ENCODE results near the gene CLTA.

Gene CLTA

DNA sequence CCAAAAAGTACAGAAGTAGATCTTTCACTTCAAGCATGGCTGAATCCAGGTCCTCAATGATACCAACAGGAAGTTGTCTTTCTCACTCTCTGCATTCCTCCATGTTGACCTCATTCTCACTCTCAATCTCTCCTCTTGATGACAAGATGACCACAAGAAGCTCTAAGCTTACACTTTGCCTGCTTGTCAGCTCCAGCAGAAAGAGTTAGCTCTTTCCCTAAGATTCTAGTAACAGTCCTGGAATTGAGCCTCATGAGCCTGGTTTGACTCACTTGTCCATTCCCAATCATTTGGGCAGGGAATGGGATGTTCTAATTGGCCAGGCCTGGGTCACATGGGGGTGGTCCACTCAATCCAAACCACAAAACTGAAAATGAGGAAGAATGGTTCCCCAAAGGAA lies 3.3 kb upstream of the CLTA start:
- no peaks in the 10 kb centered on the region for H3K27me3 ChIP-seq (ENCODE audit: control insufficient read depth, insufficient read depth, low read length)
- no peaks in the 10 kb centered on the region for H3K4me1 ChIP-seq (ENCODE audit: control insufficient read depth, insufficient read depth, low read length)
- no peak for DNase-seq (ENCODE audit: low read depth, low spot score)
- no peak overlapping the region for H3K27ac ChIP-seq (ENCODE audit: low read length)
- no peaks in the 10 kb centered on the region for H3K9me3 ChIP-seq (ENCODE audit: control insufficient read depth, insufficient read depth, low read length)
- no peaks in the 10 kb centered on the region for H3K36me3 ChIP-seq (ENCODE audit: control insufficient read depth, insufficient read depth, low read length)
- H3K4me3 ChIP-seq (ENCODE audit: low read length) = no peak overlapping the region

- no peaks in the 10 kb centered on the region for H3K9me3 ChIP-seq (ENCODE audit: control insufficient read depth, insufficient read depth, low read length)
- H3K4me3 ChIP-seq (ENCODE audit: low read length) = no peak overlapping the region
- H3K36me3 ChIP-seq (ENCODE audit: control insufficient read depth, insufficient read depth, low read length) = no peaks in the 10 kb centered on the region
- no peaks in the 10 kb centered on the region for H3K4me1 ChIP-seq (ENCODE audit: control insufficient read depth, insufficient read depth, low read length)
- H3K27ac ChIP-seq (ENCODE audit: low read length) = no peak overlapping the region
- no CpG with 5 or more reads among the region's 5 CpGs for WGBS (ENCODE audit: insufficient coverage, insufficient read length)
- no peaks in the 10 kb centered on the region for H3K27me3 ChIP-seq (ENCODE audit: control insufficient read depth, insufficient read depth, low read length)
- DNase-seq (ENCODE audit: low read depth, low spot score) = no peak
These were observed 2.5 kb upstream of the CLTA start for GRCh38 chr9:36188212-36188611.

DNA sequence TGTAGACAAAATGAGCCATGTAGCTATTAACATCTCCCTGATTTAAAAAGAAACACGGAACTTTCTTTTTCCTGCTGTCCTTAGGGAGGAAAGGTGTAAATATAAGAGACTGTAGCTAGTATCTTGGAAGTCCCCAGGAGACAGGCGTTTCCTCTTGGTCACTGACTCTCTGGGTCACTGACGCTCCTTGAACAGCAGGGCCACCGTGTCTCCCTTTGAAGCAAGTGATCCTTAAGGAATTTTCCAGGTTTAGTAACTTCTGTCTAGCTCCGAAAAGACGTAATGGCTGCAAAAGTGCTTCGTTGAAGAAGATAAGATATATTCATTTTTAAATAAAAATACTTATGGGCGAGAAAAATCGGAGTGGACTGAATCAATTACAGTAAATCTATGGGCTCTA lies 745 bp upstream of the CLTA start:
- H3K27me3 ChIP-seq (ENCODE audit: control insufficient read depth, insufficient read depth, low read length) = no peaks in the 10 kb centered on the region
- no CpG with 5 or more reads among the region's 9 CpGs for WGBS (ENCODE audit: insufficient coverage, insufficient read length)
- peak overlapping the region; percentile 4; the same call in 1 of the 2 replicates for H3K4me3 ChIP-seq (ENCODE audit: low read length)
- no peak overlapping the region for H3K27ac ChIP-seq (ENCODE audit: low read length)
- no peak for DNase-seq (ENCODE audit: low read depth, low spot score)
- no peaks in the 10 kb centered on the region for H3K9me3 ChIP-seq (ENCODE audit: control insufficient read depth, insufficient read depth, low read length)
- 0 out of 2 replicates have a peak, but pooled peaks cover 1% of the 10 kb centered on the region for H3K4me1 ChIP-seq (ENCODE audit: control insufficient read depth, insufficient read depth, low read length)
- H3K36me3 ChIP-seq (ENCODE audit: control insufficient read depth, insufficient read depth, low read length) = no peaks in the 10 kb centered on the region

GRCh38 chr9:36191290-36191645 lies 547 bp downstream of the CLTA start:
- Histone ChIP-seq H3K27me3 (ENCODE audit: control insufficient read depth, insufficient read depth, low read length) (no peaks in the 10 kb centered on the region), H3K4me3 (ENCODE audit: low read length) (peak overlapping the region; percentile 94), H3K9me3 (ENCODE audit: control insufficient read depth, insufficient read depth, low read length) (no peaks in the 10 kb centered on the region), H3K36me3 (ENCODE audit: control insufficient read depth, insufficient read depth, low read length) (no peaks in the 10 kb centered on the region), H3K4me1 (ENCODE audit: control insufficient read depth, insufficient read depth, low read length) (0 out of 2 replicates have a peak, but pooled peaks cover 1% of the 10 kb centered on the region), H3K27ac (ENCODE audit: low read length) (no peak overlapping the region)
- no peak for DNase-seq (ENCODE audit: low read depth, low spot score)
- no CpG with 5 or more reads among the region's 18 CpGs for WGBS (ENCODE audit: insufficient coverage, insufficient read length)

DNA sequence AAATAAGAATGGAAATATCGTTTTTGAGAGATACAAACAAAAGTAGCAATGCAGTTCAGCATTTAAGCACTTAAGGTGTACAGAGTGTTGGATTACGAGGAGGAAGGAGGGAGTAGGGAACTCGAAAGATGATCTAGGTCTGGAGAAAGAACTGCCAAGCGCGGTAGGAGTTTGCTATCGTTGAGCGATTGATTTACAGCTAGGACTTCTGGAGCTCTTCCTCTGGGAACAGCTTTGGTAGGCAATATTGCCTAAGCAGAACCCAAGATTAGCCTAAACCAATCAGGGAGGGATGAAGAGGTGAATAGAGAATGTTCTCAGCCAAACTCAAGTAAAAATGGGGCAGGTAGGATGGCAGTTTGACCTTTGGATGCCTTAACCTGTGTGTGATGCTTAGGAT lies 965 bp downstream of the CLTA start:
- no peak for DNase-seq (ENCODE audit: low read depth, low spot score)
- Histone ChIP-seq H3K4me1 (ENCODE audit: control insufficient read depth, insufficient read depth, low read length) (0 out of 2 replicates have a peak, but pooled peaks cover 1% of the 10 kb centered on the region), H3K27me3 (ENCODE audit: control insufficient read depth, insufficient read depth, low read length) (no peaks in the 10 kb centered on the region), H3K9me3 (ENCODE audit: control insufficient read depth, insufficient read depth, low read length) (no peaks in the 10 kb centered on the region), H3K27ac (ENCODE audit: low read length) (no peak overlapping the region), H3K4me3 (ENCODE audit: low read length) (peak overlapping the region; percentile 94; the same call in 1 of the 2 replicates), H3K36me3 (ENCODE audit: control insufficient read depth, insufficient read depth, low read length) (no peaks in the 10 kb centered on the region)
- WGBS (ENCODE audit: insufficient coverage, insufficient read length) = no CpG with 5 or more reads among the region's 7 CpGs

DNA sequence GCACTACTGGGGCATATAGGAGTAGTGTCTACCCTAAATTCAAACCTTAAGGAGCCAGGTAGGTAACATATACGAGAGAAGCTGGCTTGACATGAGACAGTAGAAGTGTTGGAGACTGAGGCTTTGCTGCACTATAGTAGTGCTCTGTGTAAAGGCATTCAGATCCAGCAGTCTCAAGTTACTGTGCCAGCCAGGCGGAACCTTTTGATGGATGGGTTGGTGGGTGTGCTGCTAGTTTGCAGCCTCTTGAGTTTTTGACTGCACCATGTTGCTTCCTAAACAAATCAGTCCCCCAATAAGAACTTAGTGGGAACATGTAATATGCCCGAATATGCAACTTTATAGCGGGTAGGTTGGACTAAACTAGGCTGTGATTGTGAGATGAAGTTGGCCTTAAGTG lies 1.5 kb downstream of the CLTA start:
- no peak for DNase-seq (ENCODE audit: low read depth, low spot score)
- Histone ChIP-seq H3K27me3 (ENCODE audit: control insufficient read depth, insufficient read depth, low read length) (no peaks in the 10 kb centered on the region), H3K4me1 (ENCODE audit: control insufficient read depth, insufficient read depth, low read length) (0 out of 2 replicates have a peak, but pooled peaks cover 1% of the 10 kb centered on the region), H3K9me3 (ENCODE audit: control insufficient read depth, insufficient read depth, low read length) (no peaks in the 10 kb centered on the region), H3K4me3 (ENCODE audit: low read length) (no peak overlapping the region; the same call in 1 of the 2 replicates), H3K27ac (ENCODE audit: low read length) (no peak overlapping the region), H3K36me3 (ENCODE audit: control insufficient read depth, insufficient read depth, low read length) (no peaks in the 10 kb centered on the region)
- no CpG with 5 or more reads among the region's 4 CpGs for WGBS (ENCODE audit: insufficient coverage, insufficient read length)

- H3K27ac ChIP-seq (ENCODE audit: low read length) = no peak overlapping the region
- no CpG with 5 or more reads among the region's 3 CpGs for WGBS (ENCODE audit: insufficient coverage, insufficient read length)
- no peak overlapping the region for H3K4me3 ChIP-seq (ENCODE audit: low read length)
- 0 out of 2 replicates have a peak, but pooled peaks cover 1% of the 10 kb centered on the region for H3K4me1 ChIP-seq (ENCODE audit: control insufficient read depth, insufficient read depth, low read length)
- no peaks in the 10 kb centered on the region for H3K27me3 ChIP-seq (ENCODE audit: control insufficient read depth, insufficient read depth, low read length)
- H3K9me3 ChIP-seq (ENCODE audit: control insufficient read depth, insufficient read depth, low read length) = no peaks in the 10 kb centered on the region
- no peak for DNase-seq (ENCODE audit: low read depth, low spot score)
- 0 out of 2 replicates have a peak, but pooled peaks cover under 1% of the 10 kb centered on the region for H3K36me3 ChIP-seq (ENCODE audit: control insufficient read depth, insufficient read depth, low read length)
These were observed 2.3 kb downstream of the CLTA start for GRCh38 chr9:36193023-36193422.

DNA sequence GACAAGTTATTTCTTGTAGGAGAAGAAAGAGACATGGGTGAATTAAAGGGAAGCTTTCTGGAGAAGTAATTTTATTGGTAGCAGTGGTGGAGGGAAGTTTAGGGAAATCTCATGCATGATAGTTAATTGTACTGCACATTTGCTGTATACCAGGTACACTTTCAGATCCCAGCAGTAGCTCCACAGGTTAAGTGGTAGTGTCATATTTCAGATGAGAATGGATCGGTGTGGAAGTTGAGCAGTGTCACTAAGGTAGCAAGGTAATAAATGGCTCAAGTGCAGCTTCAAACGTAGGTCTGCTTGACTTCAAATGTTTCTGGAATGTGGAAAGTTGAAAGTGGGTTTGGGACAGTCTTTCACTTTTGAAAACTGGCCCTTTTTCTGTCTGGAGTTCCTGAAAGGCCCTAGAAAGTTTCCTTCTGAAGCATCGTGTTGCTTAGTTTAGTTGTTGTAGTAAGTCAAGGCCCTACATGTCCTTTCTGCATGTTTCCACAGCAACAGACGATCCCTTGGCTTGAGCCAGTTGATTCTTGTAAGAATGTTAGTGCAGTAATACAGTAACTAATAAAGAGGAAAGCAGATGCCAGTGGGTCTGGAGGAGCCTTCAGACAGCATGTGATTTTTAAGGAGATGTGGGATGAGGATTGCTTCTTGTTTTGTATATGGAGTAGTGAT lies 3.7 kb downstream of the CLTA start:
- Histone ChIP-seq H3K27ac (ENCODE audit: low read length) (no peak overlapping the region), H3K4me1 (ENCODE audit: control insufficient read depth, insufficient read depth, low read length) (0 out of 2 replicates have a peak, but pooled peaks cover 1% of the 10 kb centered on the region), H3K27me3 (ENCODE audit: control insufficient read depth, insufficient read depth, low read length) (no peaks in the 10 kb centered on the region), H3K4me3 (ENCODE audit: low read length) (no peak overlapping the region), H3K9me3 (ENCODE audit: control insufficient read depth, insufficient read depth, low read length) (no peaks in the 10 kb centered on the region), H3K36me3 (ENCODE audit: control insufficient read depth, insufficient read depth, low read length) (peaks cover 7% of the 10 kb centered on the region; the same call in 1 of the 2 replicates)
- whole genome bisulfite sequencing (ENCODE audit: insufficient coverage, insufficient read length) = no CpG with 5 or more reads among the region's 4 CpGs
- DNase-seq (ENCODE audit: low read depth, low spot score) = no peak

DNA sequence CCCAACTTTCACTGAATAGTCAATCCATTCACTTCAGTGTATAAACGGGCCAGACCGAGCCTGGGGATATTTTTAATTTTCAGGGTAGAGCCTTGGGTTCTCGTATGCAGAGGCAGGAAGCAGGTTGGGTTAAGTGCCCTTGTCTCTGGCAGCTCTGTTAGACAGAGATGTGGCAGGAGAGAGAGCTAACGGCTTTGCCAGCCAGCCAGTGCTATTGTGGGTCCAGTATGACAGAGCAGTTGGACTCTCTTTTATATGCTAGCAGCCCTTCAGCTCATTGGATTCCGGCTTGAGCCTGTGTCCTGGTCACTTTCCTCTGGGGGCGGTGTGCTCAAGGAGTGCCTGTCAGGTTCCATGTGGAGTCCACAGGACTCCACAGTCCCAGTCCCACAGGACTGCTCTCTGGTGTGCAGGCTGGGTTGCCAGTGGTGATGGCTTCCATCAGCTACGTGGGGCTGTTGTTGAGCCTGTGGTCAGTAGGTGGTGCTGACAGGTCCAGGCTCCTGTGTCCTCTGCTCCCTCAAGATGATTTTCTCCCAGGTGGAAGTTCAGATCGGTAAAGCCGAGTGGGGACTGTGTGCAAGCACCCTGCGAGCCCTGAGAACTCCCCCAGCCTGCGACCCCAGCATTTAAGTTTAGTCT lies 14.3 kb downstream of the CLTA start:
- Histone ChIP-seq H3K9me3 (ENCODE audit: control insufficient read depth, insufficient read depth, low read length) (no peaks in the 10 kb centered on the region), H3K4me1 (ENCODE audit: control insufficient read depth, insufficient read depth, low read length) (no peaks in the 10 kb centered on the region), H3K27ac (ENCODE audit: low read length) (no peak overlapping the region), H3K36me3 (ENCODE audit: control insufficient read depth, insufficient read depth, low read length) (peaks cover 38% of the 10 kb centered on the region), H3K27me3 (ENCODE audit: control insufficient read depth, insufficient read depth, low read length) (no peaks in the 10 kb centered on the region), H3K4me3 (ENCODE audit: low read length) (no peak overlapping the region)
- DNase-seq (ENCODE audit: low read depth, low spot score) = no peak
- WGBS (ENCODE audit: insufficient coverage, insufficient read length) = no CpG with 5 or more reads among the region's 11 CpGs

DNA sequence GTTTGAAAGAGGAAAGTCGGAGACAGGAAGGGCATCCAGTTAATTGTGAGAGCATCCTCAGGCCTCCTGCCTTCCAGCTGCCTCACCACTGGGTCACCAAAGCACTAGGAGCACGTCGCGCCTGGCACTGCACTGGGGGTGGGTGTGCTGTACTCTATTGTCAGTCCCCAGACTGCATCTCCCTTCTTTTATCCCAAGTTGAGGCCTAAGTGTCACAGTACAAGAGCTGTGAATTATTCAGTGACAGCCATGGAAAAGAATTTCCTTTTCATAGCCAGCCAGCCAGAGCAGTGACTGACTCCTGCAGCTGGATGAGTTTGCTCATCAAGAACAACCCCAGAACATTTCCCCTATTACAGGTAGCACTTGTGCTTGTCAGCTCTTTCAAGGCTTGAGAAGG lies 16.3 kb downstream of the CLTA start:
- Histone ChIP-seq H3K36me3 (ENCODE audit: control insufficient read depth, insufficient read depth, low read length) (peaks cover 45% of the 10 kb centered on the region), H3K4me3 (ENCODE audit: low read length) (no peak overlapping the region), H3K9me3 (ENCODE audit: control insufficient read depth, insufficient read depth, low read length) (no peaks in the 10 kb centered on the region), H3K27me3 (ENCODE audit: control insufficient read depth, insufficient read depth, low read length) (no peaks in the 10 kb centered on the region), H3K27ac (ENCODE audit: low read length) (no peak overlapping the region), H3K4me1 (ENCODE audit: control insufficient read depth, insufficient read depth, low read length) (no peaks in the 10 kb centered on the region)
- no CpG with 5 or more reads among the region's 4 CpGs for WGBS (ENCODE audit: insufficient coverage, insufficient read length)
- no peak for DNase-seq (ENCODE audit: low read depth, low spot score)
